ENCODE results near the gene C10orf88. TPM values are rescaled to one million over a fixed set of nuclear protein-coding genes. Genes with fewer than 3 reads are reported as not detected.
A peak's percentile ranks its signal among the peaks of the same experiment; 100 is the strongest.

Gene C10orf88
- total RNA-seq, 3 donors from 2014 or later (not counting 1 experiment from before 2014, with no cell fraction given): 6.1 to 8.5 (median 7.2) TPM

- no peak for TF ChIP-seq CTCF (IDR thresholded peaks at IDR 0.05)
- Histone ChIP-seq H3K36me3 (ENCODE audit: control insufficient read depth, insufficient read depth, low read length) (peaks cover 28% of the 10 kb centered on the region), H3K27ac (ENCODE audit: low read length) (no peak overlapping the region), H3K27me3 (ENCODE audit: control insufficient read depth, insufficient read depth, low read length) (no peaks in the 10 kb centered on the region), H3K4me1 (ENCODE audit: control insufficient read depth, insufficient read depth, low read length) (no peaks in the 10 kb centered on the region), H3K9me3 (ENCODE audit: control insufficient read depth, insufficient read depth, low read length) (no peaks in the 10 kb centered on the region), H3K4me3 (ENCODE audit: low read length) (no peak overlapping the region)
- 66% methylated on average over 3 of the region's 3 CpGs for WGBS (ENCODE audit: insufficient coverage)
- Mint-ChIP-seq H3K27me3 (ENCODE audit: low read depth in 2 of 2) (no peaks in the 10 kb centered on the region), H3K9me3 (no peaks in the 10 kb centered on the region), H3K36me3 (no peaks in the 10 kb centered on the region), H3K27ac (peak overlapping the region; percentile 9 to 21), H3K4me3 (no peak overlapping the region), H3K4me1 (peaks cover 34 to 36% of the 10 kb centered on the region in 2 donors)
- intact Hi-C loops (cut with micrococcal nuclease): no loop called here
- no peak for DNase-seq
- peak in 1 of 3 donors; percentile 41 for ATAC-seq
These were observed 45.3 kb upstream of the C10orf88 start for GRCh38 chr10:122999347-122999746.

GRCh38 chr10:122998934-122999333 lies 44.9 kb upstream of the C10orf88 start:
- intact Hi-C loops (cut with micrococcal nuclease): no loop called here
- ATAC-seq (no peak), DNase-seq (no peak)
- Mint-ChIP-seq H3K9me3 (no peaks in the 10 kb centered on the region), H3K36me3 (no peaks in the 10 kb centered on the region), H3K27ac (peak overlapping the region in 1 of 2 donors; percentile 9), H3K4me1 (peaks cover 34 to 36% of the 10 kb centered on the region in 2 donors), H3K27me3 (ENCODE audit: low read depth in 2 of 2) (no peaks in the 10 kb centered on the region), H3K4me3 (no peak overlapping the region)
- Histone ChIP-seq H3K27ac (ENCODE audit: low read length) (no peak overlapping the region), H3K36me3 (ENCODE audit: control insufficient read depth, insufficient read depth, low read length) (peaks cover 32% of the 10 kb centered on the region), H3K4me1 (ENCODE audit: control insufficient read depth, insufficient read depth, low read length) (no peaks in the 10 kb centered on the region), H3K27me3 (ENCODE audit: control insufficient read depth, insufficient read depth, low read length) (no peaks in the 10 kb centered on the region), H3K9me3 (ENCODE audit: control insufficient read depth, insufficient read depth, low read length) (no peaks in the 10 kb centered on the region), H3K4me3 (ENCODE audit: low read length) (no peak overlapping the region)
- TF ChIP-seq CTCF (IDR thresholded peaks at IDR 0.05): no peak
- WGBS (ENCODE audit: insufficient coverage): 100% methylated on average over 3 of the region's 3 CpGs

- H3K4me1 Mint-ChIP-seq: peaks cover 34 to 36% of the 10 kb centered on the region in 2 donors
- DNase-seq (no peak), ATAC-seq (no peak)
- Histone ChIP-seq H3K9me3 (ENCODE audit: control insufficient read depth, insufficient read depth, low read length) (no peaks in the 10 kb centered on the region), H3K4me1 (ENCODE audit: control insufficient read depth, insufficient read depth, low read length) (no peaks in the 10 kb centered on the region), H3K36me3 (ENCODE audit: control insufficient read depth, insufficient read depth, low read length) (peaks cover 37% of the 10 kb centered on the region), H3K27ac (ENCODE audit: low read length) (no peak overlapping the region), H3K27me3 (ENCODE audit: control insufficient read depth, insufficient read depth, low read length) (no peaks in the 10 kb centered on the region), H3K4me3 (ENCODE audit: low read length) (no peak overlapping the region)
- H3K27ac Mint-ChIP-seq: no peak overlapping the region
- no peaks in the 10 kb centered on the region for H3K36me3 Mint-ChIP-seq
- no peaks in the 10 kb centered on the region for H3K9me3 Mint-ChIP-seq
- no peak for TF ChIP-seq CTCF (IDR thresholded peaks at IDR 0.05)
- H3K27me3 Mint-ChIP-seq (ENCODE audit: low read depth in 2 of 2): no peaks in the 10 kb centered on the region
- WGBS (ENCODE audit: insufficient coverage): 98% methylated on average over 5 of the region's 6 CpGs
- H3K4me3 Mint-ChIP-seq: no peak overlapping the region
- intact Hi-C loops (cut with micrococcal nuclease): no loop called here
These were observed 44.4 kb upstream of the C10orf88 start for GRCh38 chr10:122998360-122998917.

- Histone ChIP-seq H3K4me3 (ENCODE audit: low read length) (no peak overlapping the region), H3K27ac (ENCODE audit: low read length) (no peak overlapping the region), H3K36me3 (ENCODE audit: control insufficient read depth, insufficient read depth, low read length) (peaks cover 42% of the 10 kb centered on the region), H3K4me1 (ENCODE audit: control insufficient read depth, insufficient read depth, low read length) (no peaks in the 10 kb centered on the region), H3K27me3 (ENCODE audit: control insufficient read depth, insufficient read depth, low read length) (no peaks in the 10 kb centered on the region), H3K9me3 (ENCODE audit: control insufficient read depth, insufficient read depth, low read length) (no peaks in the 10 kb centered on the region)
- no peak overlapping the region for H3K4me3 Mint-ChIP-seq
- no peaks in the 10 kb centered on the region for H3K27me3 Mint-ChIP-seq (ENCODE audit: low read depth in 2 of 2)
- 94% methylated on average over 2 of the region's 3 CpGs for WGBS (ENCODE audit: insufficient coverage)
- H3K9me3 Mint-ChIP-seq: no peaks in the 10 kb centered on the region
- ATAC-seq (no peak), DNase-seq (no peak)
- H3K4me1 Mint-ChIP-seq: peaks cover 34 to 36% of the 10 kb centered on the region in 2 donors
- H3K27ac Mint-ChIP-seq: no peak overlapping the region
- TF ChIP-seq CTCF (IDR thresholded peaks at IDR 0.05): no peak
- H3K36me3 Mint-ChIP-seq: no peaks in the 10 kb centered on the region
- intact Hi-C loops (cut with micrococcal nuclease): no loop called here
These were observed 43.8 kb upstream of the C10orf88 start for GRCh38 chr10:122997864-122998263.
